Measurements from ENCODE around the gene TIMELESS.
A peak's percentile ranks its signal among the peaks of the same experiment; 100 is the strongest.
"Not testable (repeated sequence)": the region's sequence is repeated elsewhere in the genome, so short reads cannot be mapped to it uniquely, and the experiment has no call there.

The TIMELESS gene

DNA sequence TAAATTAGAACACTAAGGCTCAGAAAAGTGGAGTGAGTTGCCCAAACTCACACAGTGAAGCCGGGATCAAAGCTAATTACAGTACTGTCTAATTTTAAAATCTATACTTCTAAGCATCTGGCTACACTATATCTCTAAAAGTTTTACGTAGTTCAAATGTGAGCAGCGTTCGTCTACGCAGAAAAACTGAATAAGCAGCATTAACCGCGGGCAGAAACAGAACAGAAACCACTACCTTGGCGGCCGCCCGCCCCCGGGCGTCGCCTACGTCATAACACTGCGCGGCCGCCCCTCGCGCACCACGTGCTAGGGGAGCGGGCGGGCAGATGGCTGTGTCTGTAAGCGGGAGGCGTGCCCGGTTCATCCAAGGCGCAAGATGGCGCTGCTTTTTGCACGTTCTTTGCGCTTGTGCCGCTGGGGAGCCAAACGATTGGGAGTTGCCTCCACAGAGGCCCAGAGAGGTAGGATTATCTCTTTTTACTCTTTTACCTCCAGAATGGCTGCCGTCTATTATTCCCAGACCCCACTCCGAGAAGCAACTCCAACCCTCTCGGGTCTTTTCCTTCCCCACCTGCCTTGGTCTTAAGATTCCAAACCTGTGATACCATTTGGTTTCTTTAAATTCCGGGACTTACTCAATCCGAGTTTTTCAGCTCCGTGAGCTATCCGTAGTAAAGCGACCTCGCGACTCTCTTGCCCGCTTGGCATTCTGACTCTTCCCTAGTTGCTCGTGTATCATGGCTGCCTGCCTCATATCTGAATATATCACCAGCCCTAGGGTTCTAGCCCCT is 19.2 kb upstream of the TIMELESS start, which contains the start of gene SPRYD4:
SPRYD4 (plus strand) TSS at position 363 of the 791 bp plus-strand sequence; CDS start at position 377, 14 bp downstream.
- peak; percentile 87 to 94 (median 90) for DNase-seq

DNA sequence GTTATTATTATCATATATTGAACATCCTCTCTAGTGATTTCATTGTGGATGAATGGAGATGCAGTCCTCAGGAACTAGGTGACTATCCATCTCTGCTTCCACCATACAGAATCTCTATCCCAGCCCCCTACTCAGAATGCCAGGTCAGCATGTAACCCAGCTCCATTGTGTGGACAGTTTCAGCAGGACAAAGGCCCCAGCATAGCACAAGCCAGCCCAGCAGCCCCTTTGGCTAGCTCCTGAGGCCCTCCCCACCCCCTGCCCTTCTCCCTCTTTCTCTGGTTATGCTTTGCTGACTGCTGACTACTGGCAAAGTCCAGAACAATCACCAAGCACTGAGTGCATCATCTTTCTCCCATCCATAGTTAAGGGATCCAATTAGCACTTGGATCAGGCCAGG is 13.3 kb upstream of the TIMELESS start:
- DNase-seq: no peak

GRCh38 chr12:56461235-56462159 is 12.3 kb upstream of the TIMELESS start:
- DNase-seq: no peak

DNA sequence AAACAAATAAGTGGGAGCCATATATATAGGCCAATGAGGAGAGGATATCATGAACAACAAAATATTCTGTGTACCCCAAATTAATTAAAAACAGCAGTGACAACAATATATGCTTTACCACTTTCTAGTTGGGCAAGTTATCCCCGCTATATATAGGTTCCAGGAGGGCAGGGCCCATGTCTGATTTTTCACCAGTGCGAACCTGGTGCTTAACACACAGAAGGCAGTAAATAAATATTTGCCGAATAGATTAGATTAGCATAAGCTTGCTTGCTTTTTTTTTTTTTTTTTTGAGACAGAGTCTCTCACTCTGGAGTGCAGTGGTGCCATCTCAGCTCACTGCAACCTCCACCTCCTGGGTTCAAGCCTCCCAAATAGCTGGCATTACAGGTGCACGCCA is 8.6 kb upstream of the TIMELESS start:
- no peak for DNase-seq

GRCh38 chr12:56454557-56454956 is 5.3 kb upstream of the TIMELESS start, which contains the start of gene MIP:
Gene MIP, minus strand, starts transcription at chr12:56454657. Its CDS starts 44 bp downstream, at chr12:56454613.
- DNase-seq: no peak

GRCh38 chr12:56451147-56451546 is 1.9 kb upstream of the TIMELESS start:
- DNase-seq: no peak

DNA sequence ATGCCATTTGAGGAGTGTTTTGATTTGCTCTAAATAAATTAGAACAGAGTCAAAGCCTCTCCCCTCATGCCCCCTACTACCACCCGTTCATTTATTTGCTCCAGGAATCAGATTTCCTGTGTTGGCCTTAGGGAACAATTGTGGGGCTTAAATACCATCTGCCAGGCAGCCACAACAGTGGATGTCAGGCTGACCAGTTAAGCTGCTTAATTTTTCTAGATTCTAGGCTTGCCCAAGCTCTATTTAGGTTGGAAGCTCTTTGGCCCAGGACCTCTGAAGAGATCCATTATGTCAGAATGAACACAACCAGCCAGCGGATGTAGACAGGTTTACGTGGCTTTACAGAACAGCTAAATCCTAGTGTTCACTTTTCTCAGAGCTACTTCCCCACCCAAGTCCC is 1.0 kb upstream of the TIMELESS start:
- no peak for DNase-seq

DNA sequence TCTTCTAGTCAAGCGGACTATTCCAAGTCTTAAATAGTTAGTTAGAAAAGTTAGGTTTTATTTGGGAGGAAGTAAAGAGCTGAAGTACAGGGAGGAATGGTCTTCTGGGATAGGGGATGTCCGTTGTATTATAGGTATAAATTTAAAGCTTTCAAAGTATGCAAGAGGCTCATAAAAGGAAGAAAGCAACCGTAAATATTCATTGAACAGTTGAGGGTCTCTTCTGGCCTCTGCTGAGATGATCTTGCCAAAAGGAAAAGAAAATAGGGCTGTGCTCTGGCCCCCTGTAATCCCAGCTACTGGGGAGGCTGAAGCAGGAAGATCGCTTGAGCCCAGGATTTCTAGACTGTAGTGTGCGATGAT is 377 bp upstream of the TIMELESS start:
- no peak for DNase-seq

- not testable (repeated sequence) for DNase-seq
These were observed 6.0 kb downstream of the TIMELESS start for GRCh38 chr12:56443208-56443607.

DNA sequence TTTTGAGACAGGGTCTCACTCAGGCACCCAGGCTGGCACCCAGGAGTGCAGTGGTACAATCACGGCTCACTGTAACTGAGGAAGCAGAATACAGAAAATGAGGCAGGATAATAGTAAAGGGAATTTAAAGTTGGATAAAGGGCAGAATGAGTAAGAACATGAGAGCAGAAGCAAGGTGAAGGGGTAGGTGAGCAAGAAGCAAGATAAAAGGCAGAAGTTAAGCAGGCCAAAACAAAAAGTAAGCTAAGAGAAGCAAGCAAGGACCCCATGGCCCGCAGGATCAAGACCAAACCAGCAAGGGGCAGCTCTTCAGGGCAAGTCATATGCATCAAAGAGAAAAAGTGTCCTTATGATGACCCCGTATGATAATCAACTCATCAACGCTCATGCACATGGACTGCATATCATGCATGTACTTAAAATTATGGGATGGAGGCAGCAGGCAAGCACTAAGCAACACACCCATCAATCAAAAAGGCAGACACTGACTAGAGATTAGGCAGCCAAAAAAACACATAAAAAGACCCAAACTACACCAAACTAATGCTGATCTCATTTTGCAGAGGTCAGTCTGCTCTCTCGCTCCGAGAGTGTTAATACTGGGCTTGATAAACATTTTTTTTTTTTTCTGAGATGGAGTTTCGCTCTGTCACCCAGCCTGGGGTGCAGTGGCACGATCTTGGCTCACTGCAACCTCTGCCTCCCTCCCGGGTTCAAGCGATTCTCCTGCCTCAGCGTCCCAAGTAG is 11.6 kb downstream of the TIMELESS start:
- DNase-seq: no peak

DNA sequence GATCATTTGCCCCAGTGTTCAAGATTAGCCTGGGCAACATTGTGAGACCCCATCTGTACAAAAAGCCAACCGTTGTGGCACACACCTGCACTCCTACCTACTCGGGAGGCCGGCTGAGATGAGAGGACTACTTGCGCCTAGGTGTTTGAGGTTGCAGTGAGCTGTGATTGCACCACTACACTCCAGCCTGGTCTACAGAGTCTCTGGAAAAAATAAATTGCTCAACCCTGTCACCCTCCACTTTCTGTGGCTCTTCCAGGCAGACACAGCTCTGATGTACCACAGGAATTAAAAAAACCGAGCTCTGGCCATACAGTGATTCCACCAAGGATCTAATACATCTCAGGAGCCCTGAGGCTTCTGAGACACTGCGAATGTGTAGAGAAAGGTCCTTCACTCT is 14.4 kb downstream of the TIMELESS start:
- no peak for DNase-seq

DNA sequence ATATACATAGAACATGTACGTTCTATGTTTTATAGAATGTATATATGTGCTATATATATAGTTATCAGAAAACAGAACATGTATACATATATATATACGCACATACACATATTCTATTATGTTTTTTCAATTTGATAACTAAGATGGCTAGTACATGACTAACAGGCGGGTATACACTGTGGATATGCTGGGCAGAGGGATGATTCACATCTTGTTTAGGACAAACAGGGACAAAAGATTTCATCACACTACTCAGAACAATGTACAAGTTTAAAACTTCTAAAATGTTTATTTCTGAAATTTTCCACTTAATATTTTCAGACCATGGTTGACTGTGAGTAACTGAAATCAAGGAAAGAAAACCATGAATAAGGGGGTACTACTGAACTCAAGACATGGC is 17.4 kb downstream of the TIMELESS start:
- DNase-seq: no peak

- no peak for DNase-seq
These were observed 17.9 kb downstream of the TIMELESS start for GRCh38 chr12:56431288-56431687.

GRCh38 chr12:56425940-56426438 is 23.2 kb downstream of the TIMELESS start:
- no peak for DNase-seq

DNA sequence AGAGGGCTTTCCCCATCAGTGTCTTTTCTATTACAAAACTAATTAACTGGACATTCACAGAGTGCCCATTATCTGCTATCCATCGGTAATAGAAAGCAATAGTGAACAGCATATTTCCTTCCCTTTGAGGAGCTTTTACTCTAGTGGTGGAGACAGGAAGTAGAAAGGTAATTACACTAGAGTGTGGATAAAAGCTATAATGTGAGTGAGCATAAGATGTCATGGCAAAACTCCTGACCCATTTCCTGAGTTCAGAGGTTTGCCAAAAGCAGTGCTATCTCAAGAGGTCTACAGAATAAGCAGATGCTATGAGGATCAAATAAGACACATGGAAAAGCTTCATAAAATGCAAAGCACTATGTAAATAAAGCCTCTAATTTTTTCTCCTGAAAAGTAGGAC is 24.0 kb downstream of the TIMELESS start:
- DNase-seq: peak in 2 of 6 experiments; percentile 24 to 31

DNA sequence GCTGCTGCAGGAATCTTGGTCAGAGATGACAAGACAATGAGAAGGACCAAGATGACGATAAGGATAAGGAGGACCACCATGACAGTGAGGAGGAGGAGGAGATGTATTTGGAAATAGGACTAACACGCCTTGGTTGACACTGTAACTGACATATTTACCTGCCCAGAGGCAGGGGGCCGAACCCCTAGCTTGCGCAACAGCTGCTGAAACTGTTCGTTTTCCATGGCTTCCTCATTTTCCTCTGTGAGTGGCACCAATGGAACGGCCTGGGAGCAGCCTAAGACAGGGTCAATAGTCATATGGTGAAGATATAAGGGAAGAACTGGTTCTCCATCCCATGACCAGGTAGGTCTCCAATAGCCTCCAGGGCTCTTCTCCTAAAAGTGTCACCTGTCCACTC is 28.8 kb downstream of the TIMELESS start:
- DNase-seq: no peak

DNA sequence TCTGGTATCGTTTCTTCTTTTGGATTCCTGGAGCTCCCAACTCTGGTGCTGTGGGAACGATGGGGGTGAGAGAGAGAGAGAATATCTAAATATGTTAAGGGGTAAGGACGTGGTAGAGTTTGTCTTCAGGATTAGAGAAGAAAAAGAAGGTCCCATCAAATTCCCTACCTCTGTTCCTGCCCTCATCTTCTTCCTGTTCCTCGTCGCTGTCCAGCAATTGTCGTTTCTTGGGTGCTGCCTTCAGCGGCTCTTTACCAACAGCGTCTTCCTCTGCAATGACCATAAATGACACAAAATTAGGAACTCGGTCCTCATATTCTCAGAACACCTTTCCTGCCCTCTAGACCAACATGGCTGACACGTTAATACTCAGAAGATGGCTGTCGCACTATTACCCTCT is 31.5 kb downstream of the TIMELESS start:
- DNase-seq: no peak

DNA sequence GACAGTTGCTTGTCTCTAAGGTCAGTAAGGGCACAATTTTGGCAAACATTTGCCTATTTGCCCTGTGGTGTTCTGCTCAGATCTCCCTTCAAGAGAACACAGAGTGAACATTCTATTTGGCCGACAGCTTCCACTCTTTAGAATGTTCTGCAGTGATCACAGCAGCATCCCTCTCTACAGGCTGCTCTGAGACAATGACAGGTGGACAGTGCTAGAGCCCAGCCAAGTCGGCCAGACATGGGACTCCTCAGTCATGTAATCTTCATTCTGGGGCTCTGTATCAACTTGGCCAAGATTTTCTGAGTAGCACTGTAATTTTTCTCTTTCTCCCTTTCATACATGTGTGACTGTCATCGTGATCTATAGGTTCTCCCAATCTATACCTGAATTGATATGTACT is 34.8 kb downstream of the TIMELESS start:
- no peak for DNase-seq

GRCh38 chr12:56413392-56413791 is 35.8 kb downstream of the TIMELESS start:
- no peak for DNase-seq

GRCh38 chr12:56411781-56412639 is 37.2 kb downstream of the TIMELESS start:
- DNase-seq: no peak

DNA sequence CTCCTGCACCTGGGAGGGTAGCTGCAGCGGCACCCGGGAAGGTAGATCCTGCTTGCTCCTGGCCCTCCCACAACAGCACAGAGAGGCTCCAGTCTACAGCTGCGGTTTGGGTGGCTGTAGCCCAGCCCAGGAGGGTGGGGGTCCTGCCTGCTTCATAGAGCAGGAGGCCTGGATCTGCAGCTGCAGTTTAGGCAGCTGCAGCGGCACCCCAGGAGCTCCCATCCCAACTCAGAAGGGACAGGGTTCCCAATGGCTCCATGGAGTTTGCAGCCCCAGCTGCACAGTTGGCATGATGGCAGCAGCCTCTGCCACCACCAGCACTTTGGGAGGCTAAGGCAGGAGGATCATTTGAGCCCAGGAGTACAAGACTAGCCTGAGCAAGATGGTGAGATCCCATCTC is 38.5 kb downstream of the TIMELESS start:
- no peak for DNase-seq

All from stimulated activated naive CD4-positive, alpha-beta T cell (primary cell).